GM18870 (cell line): ENCODE results near the gene TNRC6B.
"Not testable (repeated sequence)": the region's sequence is repeated elsewhere in the genome, so short reads cannot be mapped to it uniquely, and the experiment has no call there.

Source experiments
- ATAC-seq: cut with Tn5 transposase; IDR thresholded peaks from one replicate; pipeline ENCODE4 v1.9.1; 2021; ENCODE audit warnings: moderate library complexity; ENCODE audit not compliant: unreplicated experiment

Gene TNRC6B

GRCh38 chr22:40276996-40277823 lies 99.5 kb downstream of the TNRC6B start:
- no peak for ATAC-seq

- ATAC-seq = no peak
These were observed 101.3 kb downstream of the TNRC6B start for GRCh38 chr22:40279017-40279416.

DNA sequence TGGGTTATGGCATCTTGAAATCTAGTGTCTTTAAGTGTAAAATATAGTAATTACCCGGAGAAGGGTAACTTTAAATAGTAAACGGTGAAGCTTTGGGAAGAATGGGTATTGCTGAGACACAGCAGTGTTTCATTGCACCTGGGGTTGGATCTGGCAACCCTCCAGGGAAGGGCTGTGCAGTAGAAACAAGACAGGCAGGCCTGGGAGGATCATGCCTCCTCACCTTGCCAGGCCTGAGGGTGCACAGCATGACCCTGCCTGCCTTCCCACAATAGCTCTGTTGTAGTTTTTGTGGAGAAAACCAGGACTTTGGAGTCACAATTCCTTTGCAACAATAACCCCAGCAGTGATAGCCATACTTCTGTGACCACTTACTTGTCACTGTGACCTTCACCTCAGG lies 104.0 kb downstream of the TNRC6B start:
- ATAC-seq = no peak

GRCh38 chr22:40285513-40285912 lies 107.8 kb downstream of the TNRC6B start:
- no peak for ATAC-seq

DNA sequence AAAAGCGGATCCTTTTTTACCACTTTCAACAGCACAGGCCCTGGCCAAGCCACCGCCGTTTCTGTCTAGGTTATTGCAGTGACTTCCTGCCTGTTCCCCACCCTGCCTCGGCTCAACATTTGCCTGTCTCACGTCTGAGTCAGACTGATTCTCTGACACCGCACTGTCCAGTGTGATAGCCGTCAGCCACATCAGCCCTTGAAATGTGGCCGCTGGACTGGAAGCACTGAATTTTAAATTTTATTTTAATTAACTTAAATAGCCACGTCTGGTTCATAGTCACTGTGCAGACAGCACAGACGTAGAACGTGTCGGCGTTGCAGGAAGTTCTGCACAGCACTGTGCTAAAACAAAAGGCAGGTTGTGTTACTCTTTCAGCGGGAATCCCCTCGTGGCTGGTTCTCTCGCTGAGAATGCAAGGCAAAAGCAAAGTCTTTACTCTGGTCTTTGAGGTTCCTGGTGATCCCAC lies 112.3 kb downstream of the TNRC6B start:
- no peak for ATAC-seq

GRCh38 chr22:40290516-40290915 lies 112.8 kb downstream of the TNRC6B start:
- no peak for ATAC-seq

GRCh38 chr22:40294696-40295095 lies 117.0 kb downstream of the TNRC6B start:
- no peak for ATAC-seq

DNA sequence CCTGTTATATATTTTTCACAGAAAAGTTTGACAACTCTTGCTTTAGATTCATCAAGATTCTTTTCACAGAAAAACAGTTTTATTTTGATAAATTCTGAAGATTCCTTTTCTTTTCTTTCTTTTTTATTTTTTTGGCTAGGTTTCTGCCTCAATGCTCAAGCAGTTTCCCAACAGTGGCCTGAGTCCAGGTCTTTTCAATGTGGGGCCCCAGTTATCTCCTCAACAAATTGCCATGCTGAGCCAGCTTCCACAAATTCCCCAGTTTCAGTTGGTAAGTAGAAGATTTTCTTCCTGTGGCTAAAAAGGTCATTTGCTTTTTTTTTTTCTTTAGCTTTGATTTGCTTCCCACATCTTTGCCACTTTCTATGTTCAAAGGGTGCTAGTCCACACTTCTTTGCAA lies 122.6 kb downstream of the TNRC6B start:
- ATAC-seq = no peak

- ATAC-seq = peak; percentile 50
These were observed 123.4 kb downstream of the TNRC6B start for GRCh38 chr22:40300884-40301672.

DNA sequence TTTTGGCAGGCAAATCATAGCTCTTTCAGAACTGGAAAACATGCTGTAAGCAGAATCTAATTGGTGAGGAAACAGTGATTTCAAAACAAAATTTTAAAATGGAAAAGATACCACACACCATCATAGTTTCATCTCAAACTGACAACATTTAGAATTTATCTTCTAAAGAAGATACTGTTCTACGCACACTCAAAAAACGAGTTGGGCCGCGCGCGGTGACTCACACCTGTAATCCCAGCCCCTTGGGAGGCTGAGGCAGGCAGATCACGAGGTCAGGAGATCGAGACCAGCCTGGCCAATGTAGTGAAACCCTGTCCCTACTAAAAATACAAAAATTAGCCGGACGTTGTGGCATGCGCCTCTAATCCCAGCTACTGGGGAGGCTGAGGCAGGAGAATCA lies 124.4 kb downstream of the TNRC6B start:
- ATAC-seq = no peak

DNA sequence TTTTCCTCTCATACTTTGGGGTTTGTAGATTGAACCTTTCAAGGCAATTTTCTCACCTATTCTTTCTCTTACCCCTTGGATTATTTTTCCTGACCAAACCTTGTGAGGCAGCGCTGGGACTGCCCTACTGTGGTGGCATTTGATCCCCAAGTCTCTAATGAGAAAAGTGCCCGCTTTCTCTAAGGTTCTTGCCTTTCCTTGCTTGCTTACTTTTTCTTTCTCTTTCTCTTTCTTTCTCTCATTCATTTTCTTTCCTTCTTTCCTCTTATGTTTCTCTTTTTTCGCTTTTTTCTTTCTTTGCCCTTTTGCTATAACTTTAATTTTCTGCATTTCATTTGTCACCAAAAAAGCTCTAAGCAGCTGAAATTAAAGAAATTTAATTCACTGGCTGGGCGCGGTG lies 127.9 kb downstream of the TNRC6B start:
- no peak for ATAC-seq

- no peak for ATAC-seq
These were observed 131.4 kb downstream of the TNRC6B start for GRCh38 chr22:40308999-40309573.

DNA sequence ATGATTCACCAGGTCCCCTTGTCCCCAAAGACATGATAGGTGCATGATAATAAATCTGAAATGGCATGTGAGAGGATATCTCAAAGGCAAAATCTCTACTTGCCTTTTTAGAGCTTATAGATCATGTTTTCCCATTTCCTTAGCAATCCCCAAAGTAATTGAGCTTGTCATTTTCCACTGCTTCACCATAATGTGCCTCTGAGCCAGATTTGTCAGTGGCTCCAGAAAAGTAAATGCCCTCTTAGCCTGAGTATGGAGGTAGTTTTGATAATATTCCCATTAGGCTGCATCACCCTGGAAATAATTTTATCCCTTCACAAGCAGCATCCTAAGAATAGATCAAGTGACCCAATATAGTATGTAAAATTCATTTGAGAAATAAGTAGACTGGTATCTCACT lies 131.9 kb downstream of the TNRC6B start:
- ATAC-seq = no peak

DNA sequence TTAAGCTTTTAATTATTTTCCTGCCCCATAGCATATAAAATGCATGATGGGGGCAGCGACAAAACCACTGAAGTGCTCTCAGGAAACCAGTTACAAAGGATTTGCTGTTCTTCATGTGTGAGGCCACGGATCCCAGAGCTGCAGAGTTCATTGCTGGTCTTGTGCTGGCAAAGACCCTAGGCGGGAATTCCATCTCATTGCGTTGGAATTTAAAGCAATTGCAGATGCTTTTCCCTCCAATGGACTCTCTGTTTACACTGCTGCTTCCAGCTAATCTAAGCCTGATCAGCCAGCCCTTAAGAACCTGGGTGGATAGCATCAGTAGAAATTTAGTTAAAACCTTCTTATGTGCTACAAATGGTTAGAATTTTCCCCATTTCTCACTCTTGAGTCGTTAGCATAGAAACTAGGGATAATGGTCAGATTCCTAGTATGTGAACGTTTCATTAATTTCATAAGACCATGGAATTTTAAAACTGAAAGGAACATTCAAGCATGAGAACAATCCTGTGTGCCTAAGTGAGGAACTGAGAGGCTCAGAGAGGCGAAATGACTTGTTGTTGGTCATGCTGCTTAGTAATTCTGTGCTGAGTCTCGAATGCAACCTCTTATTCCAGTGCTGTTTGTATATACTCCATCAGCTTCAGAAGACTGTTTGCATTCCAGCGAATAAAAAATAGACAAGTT lies 132.5 kb downstream of the TNRC6B start:
- no peak for ATAC-seq

DNA sequence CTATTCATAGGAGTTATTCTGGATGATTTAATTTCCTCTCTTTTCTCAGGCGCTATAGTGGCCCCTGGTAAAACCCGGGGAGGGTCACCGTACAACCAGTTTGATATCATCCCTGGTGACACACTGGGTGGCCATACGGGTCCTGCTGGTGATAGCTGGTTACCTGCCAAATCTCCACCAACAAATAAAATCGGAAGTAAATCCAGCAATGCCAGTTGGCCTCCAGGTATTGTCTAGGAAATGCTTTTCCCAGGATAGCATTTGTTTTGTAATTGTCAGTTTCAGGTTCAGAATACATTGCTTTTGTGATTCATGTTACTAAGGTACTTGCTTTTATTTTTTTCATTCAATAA lies 133.0 kb downstream of the TNRC6B start:
- ATAC-seq = no peak

DNA sequence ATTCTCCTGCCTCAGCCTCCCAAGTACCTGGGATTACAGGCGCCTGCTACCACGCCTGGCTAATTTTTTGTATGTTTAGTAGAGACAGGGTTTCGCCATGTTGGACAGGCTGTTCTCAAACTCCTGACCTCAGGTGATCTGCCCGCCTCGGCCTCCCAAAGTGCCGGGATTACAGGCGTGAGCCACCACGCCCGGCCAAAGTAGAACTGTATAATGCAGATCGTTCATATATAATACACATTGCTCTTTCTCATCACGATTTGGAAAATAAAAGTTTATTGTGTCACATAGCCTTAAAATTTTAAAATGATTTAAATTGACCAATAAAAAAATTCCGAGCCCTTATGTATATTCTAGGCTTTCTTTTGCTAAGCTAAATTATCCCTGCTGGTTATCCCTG lies 133.9 kb downstream of the TNRC6B start:
- ATAC-seq = not testable (repeated sequence)

DNA sequence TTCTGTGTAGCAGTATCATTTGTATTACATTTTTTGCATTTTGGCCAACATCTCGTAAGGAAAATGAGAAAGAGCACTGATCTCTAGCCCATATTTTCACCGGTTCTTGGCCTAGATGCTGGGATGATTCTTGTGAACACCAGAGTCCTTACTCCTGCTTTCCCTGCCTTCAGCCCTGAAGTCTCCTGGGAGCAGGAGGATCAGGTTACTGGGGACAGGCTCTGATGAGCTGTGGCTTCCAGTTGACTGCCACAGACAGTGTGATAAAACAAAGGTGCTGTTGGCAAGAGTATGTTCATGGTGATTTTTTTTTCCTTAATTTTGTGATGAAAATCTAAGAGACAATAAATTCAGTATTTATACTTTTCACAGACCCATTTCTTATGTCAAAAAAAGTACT lies 134.3 kb downstream of the TNRC6B start:
- ATAC-seq = no peak

- no peak for ATAC-seq
These were observed 135.3 kb downstream of the TNRC6B start for GRCh38 chr22:40313007-40313406.

- ATAC-seq = no peak
These were observed 136.3 kb downstream of the TNRC6B start for GRCh38 chr22:40314041-40314440.

DNA sequence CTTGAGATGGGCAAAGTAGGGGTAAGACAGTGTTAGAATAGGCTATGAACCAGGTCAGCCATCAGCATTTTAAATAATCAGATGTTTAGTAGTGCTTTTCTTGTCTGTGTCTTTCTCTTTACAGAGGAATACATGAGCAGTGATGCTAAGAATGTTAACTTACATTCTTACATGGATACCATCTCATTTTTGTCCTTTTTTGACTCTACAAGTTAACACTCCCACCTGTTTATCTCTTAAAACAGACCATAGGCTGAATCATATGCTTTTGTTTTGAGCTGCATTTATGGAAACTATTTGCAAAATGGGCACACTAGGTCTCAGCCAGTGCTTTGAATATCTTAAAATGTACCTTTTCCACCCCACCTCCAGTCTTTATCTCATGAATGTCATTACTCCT lies 143.0 kb downstream of the TNRC6B start:
- ATAC-seq = no peak

DNA sequence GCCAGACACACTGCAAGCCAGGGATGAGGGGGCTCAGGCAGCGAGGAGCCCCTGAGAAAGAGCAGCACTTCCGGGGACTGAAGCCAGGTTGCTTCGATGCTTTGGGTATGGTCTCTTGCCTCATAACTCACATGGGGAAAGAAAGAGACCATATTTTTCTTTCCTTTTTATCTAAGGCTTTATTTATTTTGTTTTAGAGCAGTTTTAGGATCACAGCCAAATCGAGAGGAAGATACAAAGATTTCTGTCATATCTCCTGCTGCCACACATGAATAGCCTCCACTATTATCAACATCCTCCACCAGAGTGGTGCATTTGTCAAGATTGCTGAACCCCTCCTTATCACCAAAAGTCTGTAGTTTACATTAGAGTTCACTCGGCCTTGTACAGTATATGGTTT lies 144.3 kb downstream of the TNRC6B start:
- ATAC-seq = no peak
